Smooth muscle cell of trachea (primary cell): ENCODE results near the gene PSEN1. TPM values are rescaled to one million over a fixed set of nuclear protein-coding genes. Genes with fewer than 3 reads are reported as not detected.

Experiments
- total RNA-seq: library from RNA; depleted of rRNA; stranded (reverse); fragments of >200 nt; gene quantifications from 2 replicates; pipeline ENCODE4 v1.2.1, GENCODE V29; 2014

PSEN1 gene
- 52.2 and 52.6 TPM in 2 replicates for total RNA-seq

GRCh38 chr14:73136387-73137225 is at the start of gene PSEN1:
Gene PSEN1, plus strand, starts transcription at chr14:73136507. Its CDS starts 11,513 bp downstream, at chr14:73148020.

GRCh38 chr14:73237219-73237785 is 101.0 kb downstream of the PSEN1 start, which contains the start of gene PAPLN:
Gene PAPLN, plus strand, starts transcription at chr14:73237506. Its CDS starts 2,273 bp downstream, at chr14:73239779.

Other genes starting within 250 kb of the PSEN1 start
- gene DPF3, start 242.4 kb upstream of the PSEN1 start, total RNA-seq, result 7.9 and 13.9 TPM in 2 replicates
- gene DCAF4, start 210.0 kb upstream of the PSEN1 start, total RNA-seq, result 9.3 and 15.4 TPM in 2 replicates
- 22.0 and 26.6 TPM in 2 replicates for gene ZFYVE1, start 109.4 kb upstream of the PSEN1 start, total RNA-seq
- 24.6 and 42.5 TPM in 2 replicates for gene RBM25, start 78.0 kb upstream of the PSEN1 start, total RNA-seq
- gene PAPLN, start 101.0 kb downstream of the PSEN1 start, total RNA-seq, result 8.4 and 12.2 TPM in 2 replicates